ENCODE measurements around the gene IMPA2. TPM values are rescaled to one million over a fixed set of nuclear protein-coding genes. Genes with fewer than 3 reads are reported as not detected.

Gene IMPA2
- total RNA-seq, 1 experiment from 2014 or later: 113 TPM

DNA sequence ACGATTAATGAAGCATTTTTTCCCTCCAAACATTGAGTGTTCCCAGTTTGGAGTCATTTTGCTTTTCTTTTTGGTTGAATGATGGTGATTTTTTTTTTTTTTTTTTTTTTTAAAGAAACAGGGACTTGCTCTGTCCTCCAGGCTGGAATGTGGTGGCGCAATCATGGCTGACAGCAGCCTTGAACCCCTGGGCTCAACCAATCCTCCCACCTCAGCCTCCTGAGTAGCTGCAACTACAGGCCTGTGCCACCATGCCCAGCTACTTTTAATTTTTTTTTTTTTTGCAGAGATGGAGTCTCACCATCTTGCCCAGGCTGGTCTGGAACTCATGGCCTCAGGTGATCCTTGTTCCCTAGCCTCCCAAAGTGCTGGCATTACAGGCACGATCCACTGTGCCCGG lies 46.2 kb downstream of the IMPA2 start:
- H3K27ac Mint-ChIP-seq: no peak overlapping the region
- POLR2A ChIA-PET: interaction anchor here (0.7 kb wide), 1 partner anchor 299 kb away, joined by 5 read pairs; no protein-coding TSS in a partner anchor

DNA sequence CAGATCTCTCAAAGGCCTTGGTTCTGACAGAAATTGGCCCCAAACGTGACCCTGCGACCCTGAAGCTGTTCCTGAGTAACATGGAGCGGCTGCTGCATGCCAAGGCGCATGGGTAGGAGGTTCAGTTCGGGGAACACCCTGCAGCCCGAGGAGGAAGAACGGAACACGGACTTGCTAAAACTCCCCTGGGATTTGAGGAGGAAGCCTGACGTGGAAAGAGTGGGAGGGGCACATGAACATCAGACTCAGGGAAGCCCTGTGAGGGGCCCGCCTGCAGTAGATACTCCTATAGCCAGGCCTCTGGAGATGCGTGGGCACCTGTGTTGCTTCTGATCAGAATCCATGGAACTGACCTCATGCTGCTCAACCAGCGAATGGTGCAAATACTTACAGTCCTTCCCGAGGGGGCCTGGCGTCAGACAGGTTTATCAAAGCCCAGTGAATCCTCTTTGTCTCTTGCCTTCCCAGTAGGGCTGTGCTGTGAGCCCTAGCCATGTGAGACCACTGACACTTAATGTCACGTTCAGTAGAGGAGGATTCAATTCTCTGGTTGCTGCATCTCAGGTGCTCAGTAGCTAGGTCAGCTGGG lies 46.8 kb downstream of the IMPA2 start:
- Mint-ChIP-seq H3K4me1 (peaks cover 9% of the 10 kb centered on the region), H3K27me3 (ENCODE audit: low read depth) (no peaks in the 10 kb centered on the region), H3K27ac (no peak overlapping the region), H3K9me3 (peaks cover 5% of the 10 kb centered on the region), H3K4me3 (no peak overlapping the region), H3K36me3 (peaks cover 62% of the 10 kb centered on the region)
- POLR2A ChIA-PET: no interaction called here
- CTCF ChIA-PET: interaction anchor here (0.6 kb wide), 1 partner anchor 143 kb away, joined by 3 read pairs; no protein-coding TSS in a partner anchor
- no peak for TF ChIP-seq PRRX2 (CRISPR knock-in tag; IDR thresholded peaks at IDR 0.05)
- TF ChIP-seq ZNF423 (CRISPR knock-in tag; IDR thresholded peaks at IDR 0.05): no peak
- no peak for TF ChIP-seq ZNF219 (CRISPR knock-in tag; IDR thresholded peaks at IDR 0.05; ENCODE audit: borderline replicate concordance)
- TF ChIP-seq RELA (CRISPR knock-in tag; IDR thresholded peaks at IDR 0.05; ENCODE audit: borderline replicate concordance): no peak
- TF ChIP-seq ZNF263 (CRISPR knock-in tag; IDR thresholded peaks at IDR 0.05; ENCODE audit: low read depth): no peak
- no peak for TF ChIP-seq JAZF1 (CRISPR knock-in tag; IDR thresholded peaks at IDR 0.05)
- DNase-seq (ENCODE audit: low spot score) (no peak), ATAC-seq (no peak)

More for the DNA sequence above, 46.2 kb downstream of the IMPA2 start:
- no peak for TF ChIP-seq ESRRA (CRISPR knock-in tag; IDR thresholded peaks at IDR 0.05; ENCODE audit: borderline replicate concordance)
- TF ChIP-seq SMAD3 (CRISPR knock-in tag; IDR thresholded peaks at IDR 0.05; ENCODE audit: borderline replicate concordance): no peak
- TF ChIP-seq, protein P1, sequence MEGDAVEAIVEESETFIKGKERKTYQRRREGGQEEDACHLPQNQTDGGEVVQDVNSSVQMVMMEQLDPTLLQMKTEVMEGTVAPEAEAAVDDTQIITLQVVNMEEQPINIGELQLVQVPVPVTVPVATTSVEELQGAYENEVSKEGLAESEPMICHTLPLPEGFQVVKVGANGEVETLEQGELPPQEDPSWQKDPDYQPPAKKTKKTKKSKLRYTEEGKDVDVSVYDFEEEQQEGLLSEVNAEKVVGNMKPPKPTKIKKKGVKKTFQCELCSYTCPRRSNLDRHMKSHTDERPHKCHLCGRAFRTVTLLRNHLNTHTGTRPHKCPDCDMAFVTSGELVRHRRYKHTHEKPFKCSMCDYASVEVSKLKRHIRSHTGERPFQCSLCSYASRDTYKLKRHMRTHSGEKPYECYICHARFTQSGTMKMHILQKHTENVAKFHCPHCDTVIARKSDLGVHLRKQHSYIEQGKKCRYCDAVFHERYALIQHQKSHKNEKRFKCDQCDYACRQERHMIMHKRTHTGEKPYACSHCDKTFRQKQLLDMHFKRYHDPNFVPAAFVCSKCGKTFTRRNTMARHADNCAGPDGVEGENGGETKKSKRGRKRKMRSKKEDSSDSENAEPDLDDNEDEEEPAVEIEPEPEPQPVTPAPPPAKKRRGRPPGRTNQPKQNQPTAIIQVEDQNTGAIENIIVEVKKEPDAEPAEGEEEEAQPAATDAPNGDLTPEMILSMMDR (IDR thresholded peaks at IDR 0.05): no peak
- TF ChIP-seq ZNF138 (CRISPR knock-in tag; conservative IDR thresholded peaks at IDR 0.05): no peak
- TF ChIP-seq GABPB1 (CRISPR knock-in tag; IDR thresholded peaks at IDR 0.05): no peak
- TF ChIP-seq, protein P2, sequence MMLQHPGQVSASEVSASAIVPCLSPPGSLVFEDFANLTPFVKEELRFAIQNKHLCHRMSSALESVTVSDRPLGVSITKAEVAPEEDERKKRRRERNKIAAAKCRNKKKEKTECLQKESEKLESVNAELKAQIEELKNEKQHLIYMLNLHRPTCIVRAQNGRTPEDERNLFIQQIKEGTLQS (CRISPR knock-in tag; conservative IDR thresholded peaks at IDR 0.05): no peak
- peaks cover 5% of the 10 kb centered on the region for H3K9me3 Mint-ChIP-seq
- no peaks in the 10 kb centered on the region for H3K27me3 Mint-ChIP-seq (ENCODE audit: low read depth)
- DNase-seq (ENCODE audit: low spot score) (no peak), ATAC-seq (no peak)
- peaks cover 9% of the 10 kb centered on the region for H3K4me1 Mint-ChIP-seq
- H3K4me3 Mint-ChIP-seq: no peak overlapping the region
- CTCF ChIA-PET: interaction anchor here (0.6 to 1.5 kb wide), 3 partner anchors 11 to 142 kb away, joined by 3 to 4 read pairs (median 3); no protein-coding TSS in a partner anchor
- H3K36me3 Mint-ChIP-seq: peaks cover 62% of the 10 kb centered on the region

DNA sequence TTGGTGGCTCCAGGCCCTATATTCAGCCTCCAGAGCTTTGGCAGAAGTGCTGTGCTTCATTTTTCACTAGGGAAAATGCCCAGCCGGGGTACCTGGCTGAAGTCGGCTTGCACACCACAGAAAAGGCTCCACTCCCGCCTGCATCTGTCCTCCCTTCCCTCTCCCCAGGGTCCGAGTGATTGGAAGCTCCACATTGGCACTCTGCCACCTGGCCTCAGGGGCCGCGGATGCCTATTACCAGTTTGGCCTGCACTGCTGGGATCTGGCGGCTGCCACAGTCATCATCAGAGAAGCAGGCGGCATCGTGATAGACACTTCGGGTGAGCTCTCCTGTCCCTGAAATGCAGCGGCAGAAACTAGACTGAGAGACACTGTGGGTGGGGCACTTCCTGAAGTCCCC lies 47.4 kb downstream of the IMPA2 start:
- ChIA-PET POLR2A (no interaction called here), CTCF (no interaction called here)
- peaks cover 9% of the 10 kb centered on the region for H3K4me1 Mint-ChIP-seq
- ATAC-seq (no peak), DNase-seq (ENCODE audit: low spot score) (no peak)
- H3K27ac Mint-ChIP-seq: peak overlapping the region; percentile 74; the same call in 1 of the 2 replicates
- H3K27me3 Mint-ChIP-seq (ENCODE audit: low read depth): no peaks in the 10 kb centered on the region
- TF ChIP-seq ZNF396 (CRISPR knock-in tag; IDR thresholded peaks at IDR 0.05; ENCODE audit: borderline replicate concordance): no peak
- no peak for TF ChIP-seq CREM (CRISPR knock-in tag; IDR thresholded peaks at IDR 0.05)
- no peak for TF ChIP-seq ZNF416 (CRISPR knock-in tag; IDR thresholded peaks at IDR 0.05)
- no peak for TF ChIP-seq GTF2I (CRISPR knock-in tag; conservative IDR thresholded peaks at IDR 0.05)
- TF ChIP-seq, protein P3, sequence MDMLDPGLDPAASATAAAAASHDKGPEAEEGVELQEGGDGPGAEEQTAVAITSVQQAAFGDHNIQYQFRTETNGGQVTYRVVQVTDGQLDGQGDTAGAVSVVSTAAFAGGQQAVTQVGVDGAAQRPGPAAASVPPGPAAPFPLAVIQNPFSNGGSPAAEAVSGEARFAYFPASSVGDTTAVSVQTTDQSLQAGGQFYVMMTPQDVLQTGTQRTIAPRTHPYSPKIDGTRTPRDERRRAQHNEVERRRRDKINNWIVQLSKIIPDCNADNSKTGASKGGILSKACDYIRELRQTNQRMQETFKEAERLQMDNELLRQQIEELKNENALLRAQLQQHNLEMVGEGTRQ (CRISPR knock-in tag; IDR thresholded peaks at IDR 0.05): no peak
- no peak for TF ChIP-seq FOXJ3 (CRISPR knock-in tag; IDR thresholded peaks at IDR 0.05; ENCODE audit: borderline replicate concordance)
- no peak for TF ChIP-seq EMX1 (CRISPR knock-in tag; IDR thresholded peaks at IDR 0.05)
- TF ChIP-seq NFE2L1 (CRISPR knock-in tag; IDR thresholded peaks at IDR 0.05): no peak
- TF ChIP-seq SMAD4 (CRISPR knock-in tag; IDR thresholded peaks at IDR 0.05): no peak
- TF ChIP-seq ZNF219 (CRISPR knock-in tag; IDR thresholded peaks at IDR 0.05; ENCODE audit: borderline replicate concordance): no peak
- no peak overlapping the region for H3K4me3 Mint-ChIP-seq
- peaks cover 5% of the 10 kb centered on the region for H3K9me3 Mint-ChIP-seq
- H3K36me3 Mint-ChIP-seq: peaks cover 61% of the 10 kb centered on the region

All from WTC11 (cell line).